WTC11 (cell line): ENCODE measurements around the gene TNFRSF6B. TPM values are rescaled to one million over a fixed set of nuclear protein-coding genes. Genes with fewer than 3 reads are reported as not detected.
A peak's percentile ranks its signal among the peaks of the same experiment; 100 is the strongest.

Experiments
- ATAC-seq: fragments of 200-7000 bp; cut with Tn5 transposase; 2 replicates; pipeline ENCODE4 v1.10.0; 2021; ENCODE audit warnings: mild to moderate bottlenecking, moderate library complexity
- CTCF ChIA-PET: fragments of 300-600 bp; sonication (Branson Sonifier 250); formaldehyde crosslinking; loops from one replicate; lab custom pipeline; 2021; ENCODE audit warnings: antibody characterized with exemption; lab: Charles Lee
- POLR2A ChIA-PET: fragments of 350-600 bp; sonication (Branson Sonifier 250); formaldehyde crosslinking; loops from one replicate; lab custom pipeline; 2021; ENCODE audit warnings: antibody characterized with exemption; lab: Charles Lee
- DNase-seq: peaks from one replicate; pipeline ENCODE4 v3.0.0; 2021; ENCODE audit warnings: low spot score
- H3K27ac Mint-ChIP-seq: 2 replicates; pipeline ENCODE4 v1.8.0; 2021; ENCODE audit warnings: mixed read lengths
- H3K27me3 Mint-ChIP-seq: 2 replicates; pipeline ENCODE4 v1.8.0; 2021; ENCODE audit warnings: low read depth, mild to moderate bottlenecking, moderate library complexity, mixed read lengths
- H3K36me3 Mint-ChIP-seq: 2 replicates; pipeline ENCODE4 v1.8.0; 2021; ENCODE audit warnings: mixed read lengths
- H3K4me1 Mint-ChIP-seq: 2 replicates; pipeline ENCODE4 v1.8.0; 2022; ENCODE audit warnings: mixed read lengths
- H3K4me3 Mint-ChIP-seq: 2 replicates; pipeline ENCODE4 v1.8.0; 2021; ENCODE audit warnings: mild to moderate bottlenecking, moderate library complexity, mixed read lengths
- H3K9me3 Mint-ChIP-seq: 2 replicates; pipeline ENCODE4 v1.8.0; 2021; ENCODE audit warnings: mixed read lengths
- ETV6 ChIP-seq: sonication (generic); formaldehyde crosslinking; IDR thresholded peaks from 2 replicates; pipeline ENCODE4 v1.8.1; 2022; ENCODE audit warnings: mild to moderate bottlenecking, missing genetic modification reagents
- FOXK1 ChIP-seq: sonication (generic); formaldehyde crosslinking; IDR thresholded peaks from 2 replicates; pipeline ENCODE4 v1.8.0; 2022; ENCODE audit warnings: mild to moderate bottlenecking, moderate library complexity, missing genetic modification reagents
- FOXP1 ChIP-seq: sonication (generic); formaldehyde crosslinking; IDR thresholded peaks from 2 replicates; pipeline ENCODE4 v1.8.0; 2022; ENCODE audit warnings: missing genetic modification reagents, mild to moderate bottlenecking, moderate library complexity, borderline replicate concordance
- JAZF1 ChIP-seq: fragments of 250-450 bp; sonication (Bioruptor Pico); IDR thresholded peaks from 2 replicates; pipeline ENCODE4 v1.9.0; 2021; ENCODE audit warnings: moderate library complexity, mild to moderate bottlenecking, inconsistent platforms
- MAX ChIP-seq: sonication (generic); formaldehyde crosslinking; IDR thresholded peaks from 2 replicates; pipeline ENCODE4 v1.8.0; 2022; ENCODE audit warnings: mild to moderate bottlenecking, missing genetic modification reagents
- MXD4 ChIP-seq: fragments of 250-450 bp; sonication (Bioruptor Pico); IDR thresholded peaks from 2 replicates; pipeline ENCODE4 v1.8.0; 2021; ENCODE audit warnings: mild to moderate bottlenecking, moderate library complexity, borderline replicate concordance
- NFYB ChIP-seq: sonication (generic); formaldehyde crosslinking; conservative IDR thresholded peaks from 2 replicates; pipeline ENCODE4 v1.8.0; 2022; ENCODE audit warnings: low read depth, missing genetic modification reagents
- NR1H2 ChIP-seq: sonication (generic); formaldehyde crosslinking; IDR thresholded peaks from 2 replicates; pipeline ENCODE4 v1.9.0; 2021; ENCODE audit warnings: mild to moderate bottlenecking, moderate library complexity, missing genetic modification reagents
- SMAD3 ChIP-seq: sonication (generic); formaldehyde crosslinking; IDR thresholded peaks from 2 replicates; pipeline ENCODE4 v1.8.0; 2022; ENCODE audit warnings: missing genetic modification reagents, mild to moderate bottlenecking, borderline replicate concordance
- TEAD4 ChIP-seq: sonication (generic); formaldehyde crosslinking; IDR thresholded peaks from 2 replicates; pipeline ENCODE4 v1.8.0; 2022; ENCODE audit warnings: mild to moderate bottlenecking, missing genetic modification reagents
- ZNF416 ChIP-seq: fragments of 250-450 bp; sonication (Bioruptor Pico); IDR thresholded peaks from 2 replicates; pipeline ENCODE4 v1.9.0; 2021; ENCODE audit warnings: mild to moderate bottlenecking, inconsistent platforms
- ZNF425 ChIP-seq: fragments of 250-450 bp; sonication (Bioruptor Pico); conservative IDR thresholded peaks from 2 replicates; pipeline ENCODE4 v1.9.0; 2021; ENCODE audit warnings: mild to moderate bottlenecking
- ZNF671 ChIP-seq: fragments of 250-450 bp; sonication (Bioruptor Pico); IDR thresholded peaks from 2 replicates; pipeline ENCODE4 v1.8.0; 2021; ENCODE audit warnings: mild to moderate bottlenecking
- total RNA-seq: library from RNA; stranded (reverse); gene quantifications from 3 replicates; pipeline ENCODE4 v1.2.3, GENCODE V29; 2021
- TF ChIP-seq, protein P1 (sequence below): sonication (generic); formaldehyde crosslinking; IDR thresholded peaks from 2 replicates; pipeline ENCODE4 v1.8.0; 2022; ENCODE audit warnings: mild to moderate bottlenecking, missing genetic modification reagents
- TF ChIP-seq, protein P2 (sequence below): sonication (generic); formaldehyde crosslinking; IDR thresholded peaks from 2 replicates; pipeline ENCODE4 v1.8.1; 2023; ENCODE audit warnings: mild to moderate bottlenecking, missing genetic modification reagents, moderate library complexity
- TF ChIP-seq, protein P3 (sequence below): fragments of 200-600 bp; IDR thresholded peaks from 2 replicates; pipeline ENCODE4 v1.8.0; 2022; ENCODE audit warnings: antibody characterized with exemption
- TF ChIP-seq, protein P4 (sequence below): sonication (generic); formaldehyde crosslinking; IDR thresholded peaks from 2 replicates; pipeline ENCODE4 v1.8.1; 2022; ENCODE audit warnings: low read depth, mild to moderate bottlenecking, moderate library complexity, missing genetic modification reagents, borderline replicate concordance

The TNFRSF6B gene
- total RNA-seq, 1 experiment from 2014 or later, result not detected

- ChIA-PET CTCF (interaction anchor here (0.7 to 1.5 kb wide), 4 partner anchors 22 to 316 kb away, joined by 3 to 8 read pairs (median 5); partner anchors contain the start of gene PRPF6), POLR2A (no interaction called here)
- Mint-ChIP-seq H3K4me1 (peaks cover 2% of the 10 kb centered on the region), H3K36me3 (peaks cover 26% of the 10 kb centered on the region), H3K27ac (no peak overlapping the region), H3K4me3 (no peak overlapping the region), H3K9me3 (no peaks in the 10 kb centered on the region), H3K27me3 (no peaks in the 10 kb centered on the region)
- ATAC-seq (no peak), DNase-seq (no peak)
- no peak for TF ChIP-seq ZNF671 (CRISPR knock-in tag)
- TF ChIP-seq, protein P1, sequence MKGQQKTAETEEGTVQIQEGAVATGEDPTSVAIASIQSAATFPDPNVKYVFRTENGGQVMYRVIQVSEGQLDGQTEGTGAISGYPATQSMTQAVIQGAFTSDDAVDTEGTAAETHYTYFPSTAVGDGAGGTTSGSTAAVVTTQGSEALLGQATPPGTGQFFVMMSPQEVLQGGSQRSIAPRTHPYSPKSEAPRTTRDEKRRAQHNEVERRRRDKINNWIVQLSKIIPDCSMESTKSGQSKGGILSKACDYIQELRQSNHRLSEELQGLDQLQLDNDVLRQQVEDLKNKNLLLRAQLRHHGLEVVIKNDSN (CRISPR knock-in tag), result no peak
- TF ChIP-seq TEAD4 (CRISPR knock-in tag), result no peak
- no peak for TF ChIP-seq MAX (CRISPR knock-in tag)
- no peak for TF ChIP-seq FOXK1 (CRISPR knock-in tag)
- no peak for TF ChIP-seq NR1H2 (CRISPR knock-in tag)
- no peak for TF ChIP-seq ZNF425 (CRISPR knock-in tag)
Observed at GRCh38 chr20:63664143-63664851, 32.2 kb upstream of the TNFRSF6B start.

GRCh38 chr20:63664861-63665594 is 31.4 kb upstream of the TNFRSF6B start:
- Mint-ChIP-seq H3K4me3 (no peak overlapping the region), H3K27ac (no peak overlapping the region; the same call in 1 of the 2 replicates), H3K9me3 (no peaks in the 10 kb centered on the region), H3K36me3 (peaks cover 27% of the 10 kb centered on the region), H3K27me3 (no peaks in the 10 kb centered on the region), H3K4me1 (no peaks in the 10 kb centered on the region)
- ATAC-seq (peak; percentile 97), DNase-seq (peak; percentile 71)
- ChIA-PET POLR2A (no interaction called here), CTCF (interaction anchor here (0.7 to 1.5 kb wide), 4 partner anchors 23 to 316 kb away, joined by 3 to 8 read pairs (median 5); partner anchors contain the start of gene PRPF6)
- no peak for TF ChIP-seq FOXP1
- TF ChIP-seq, protein P2, sequence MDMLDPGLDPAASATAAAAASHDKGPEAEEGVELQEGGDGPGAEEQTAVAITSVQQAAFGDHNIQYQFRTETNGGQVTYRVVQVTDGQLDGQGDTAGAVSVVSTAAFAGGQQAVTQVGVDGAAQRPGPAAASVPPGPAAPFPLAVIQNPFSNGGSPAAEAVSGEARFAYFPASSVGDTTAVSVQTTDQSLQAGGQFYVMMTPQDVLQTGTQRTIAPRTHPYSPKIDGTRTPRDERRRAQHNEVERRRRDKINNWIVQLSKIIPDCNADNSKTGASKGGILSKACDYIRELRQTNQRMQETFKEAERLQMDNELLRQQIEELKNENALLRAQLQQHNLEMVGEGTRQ (CRISPR knock-in tag), result 0 out of 2 replicates have a peak, but pooled peaks have one; percentile 29
- TF ChIP-seq NFYB, result peak; percentile 90
- TF ChIP-seq, all 79 proteins: peak for 2

DNA sequence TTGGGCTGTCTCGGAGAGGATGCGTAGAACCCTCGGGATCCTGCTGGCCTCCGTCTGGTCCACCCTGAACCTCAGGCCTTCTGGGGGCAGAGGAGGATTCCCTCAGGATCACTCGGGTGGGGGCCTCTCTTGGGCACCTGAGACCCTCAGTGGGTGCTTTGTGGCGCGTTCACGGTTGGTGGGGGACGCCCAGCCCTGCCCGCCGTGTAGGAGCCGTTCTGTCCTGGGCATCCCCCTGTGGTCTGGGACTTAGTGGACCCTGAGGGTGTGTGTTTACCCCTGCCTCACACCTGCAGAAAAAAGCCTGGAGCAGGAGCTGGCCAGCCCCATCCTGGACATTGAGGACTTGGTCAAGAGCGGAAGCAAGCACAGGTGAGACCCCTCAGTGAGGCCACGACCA is 30.7 kb upstream of the TNFRSF6B start:
- Mint-ChIP-seq H3K36me3 (peaks cover 27% of the 10 kb centered on the region), H3K4me3 (no peak overlapping the region)
- TF ChIP-seq SMAD3 (CRISPR knock-in tag) (no peak), JAZF1 (CRISPR knock-in tag) (no peak), ZNF416 (no peak), ETV6 (CRISPR knock-in tag) (no peak), MXD4 (CRISPR knock-in tag) (no peak)
- TF ChIP-seq, protein P3, sequence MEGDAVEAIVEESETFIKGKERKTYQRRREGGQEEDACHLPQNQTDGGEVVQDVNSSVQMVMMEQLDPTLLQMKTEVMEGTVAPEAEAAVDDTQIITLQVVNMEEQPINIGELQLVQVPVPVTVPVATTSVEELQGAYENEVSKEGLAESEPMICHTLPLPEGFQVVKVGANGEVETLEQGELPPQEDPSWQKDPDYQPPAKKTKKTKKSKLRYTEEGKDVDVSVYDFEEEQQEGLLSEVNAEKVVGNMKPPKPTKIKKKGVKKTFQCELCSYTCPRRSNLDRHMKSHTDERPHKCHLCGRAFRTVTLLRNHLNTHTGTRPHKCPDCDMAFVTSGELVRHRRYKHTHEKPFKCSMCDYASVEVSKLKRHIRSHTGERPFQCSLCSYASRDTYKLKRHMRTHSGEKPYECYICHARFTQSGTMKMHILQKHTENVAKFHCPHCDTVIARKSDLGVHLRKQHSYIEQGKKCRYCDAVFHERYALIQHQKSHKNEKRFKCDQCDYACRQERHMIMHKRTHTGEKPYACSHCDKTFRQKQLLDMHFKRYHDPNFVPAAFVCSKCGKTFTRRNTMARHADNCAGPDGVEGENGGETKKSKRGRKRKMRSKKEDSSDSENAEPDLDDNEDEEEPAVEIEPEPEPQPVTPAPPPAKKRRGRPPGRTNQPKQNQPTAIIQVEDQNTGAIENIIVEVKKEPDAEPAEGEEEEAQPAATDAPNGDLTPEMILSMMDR, result no peak
- TF ChIP-seq, protein P4, sequence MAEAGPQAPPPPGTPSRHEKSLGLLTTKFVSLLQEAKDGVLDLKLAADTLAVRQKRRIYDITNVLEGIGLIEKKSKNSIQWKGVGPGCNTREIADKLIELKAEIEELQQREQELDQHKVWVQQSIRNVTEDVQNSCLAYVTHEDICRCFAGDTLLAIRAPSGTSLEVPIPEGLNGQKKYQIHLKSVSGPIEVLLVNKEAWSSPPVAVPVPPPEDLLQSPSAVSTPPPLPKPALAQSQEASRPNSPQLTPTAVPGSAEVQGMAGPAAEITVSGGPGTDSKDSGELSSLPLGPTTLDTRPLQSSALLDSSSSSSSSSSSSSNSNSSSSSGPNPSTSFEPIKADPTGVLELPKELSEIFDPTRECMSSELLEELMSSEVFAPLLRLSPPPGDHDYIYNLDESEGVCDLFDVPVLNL (CRISPR knock-in tag), result no peak
- TF ChIP-seq, all 79 proteins: peak for 0
- DNase-seq (no peak), ATAC-seq (no peak)
- H3K27ac Mint-ChIP-seq, result no peak overlapping the region
- CTCF ChIA-PET, result interaction anchor here (1.3 to 1.5 kb wide), 2 partner anchors 24 to 169 kb away, joined by 3 to 7 read pairs; no protein-coding TSS in a partner anchor
- H3K4me1 Mint-ChIP-seq, result no peaks in the 10 kb centered on the region
- POLR2A ChIA-PET, result no interaction called here
- H3K9me3 Mint-ChIP-seq, result no peaks in the 10 kb centered on the region
- H3K27me3 Mint-ChIP-seq, result no peaks in the 10 kb centered on the region
